ENCODE measurements around the gene PDZD2. TPM values are rescaled to one million over a fixed set of nuclear protein-coding genes. Genes with fewer than 3 reads are reported as not detected.

PDZD2 gene
- total RNA-seq, 1 donor from 2014 or later: 21.5 TPM

GRCh38 chr5:31645420-31646081 lies 6.6 kb downstream of the PDZD2 start:
- H3K4me3 Mint-ChIP-seq: no peak overlapping the region
- TF ChIP-seq CTCF (IDR thresholded peaks at IDR 0.05; ENCODE audit: unreplicated experiment): no peak
- H3K27ac Mint-ChIP-seq: no peak overlapping the region
- DNase-seq (ENCODE audit: low spot score in 2 of 2, unreplicated experiment in 2 of 2): no peak
- peaks cover 3% of the 10 kb centered on the region for H3K27me3 Mint-ChIP-seq (ENCODE audit: low read depth)
- H3K4me1 Mint-ChIP-seq: no peaks in the 10 kb centered on the region
- H3K36me3 Mint-ChIP-seq: no peaks in the 10 kb centered on the region
- H3K9me3 Mint-ChIP-seq: no peaks in the 10 kb centered on the region

- Mint-ChIP-seq H3K27me3 (ENCODE audit: low read depth) (peaks cover 3% of the 10 kb centered on the region), H3K4me1 (no peaks in the 10 kb centered on the region), H3K36me3 (no peaks in the 10 kb centered on the region), H3K9me3 (peaks cover 3% of the 10 kb centered on the region), H3K27ac (no peak overlapping the region), H3K4me3 (no peak overlapping the region)
- TF ChIP-seq CTCF (IDR thresholded peaks at IDR 0.05; ENCODE audit: unreplicated experiment): no peak
- no peak for DNase-seq (ENCODE audit: low spot score in 2 of 2, unreplicated experiment in 2 of 2)
These were observed 9.4 kb downstream of the PDZD2 start for GRCh38 chr5:31648326-31648725.

GRCh38 chr5:31651241-31651640 lies 12.3 kb downstream of the PDZD2 start:
- Mint-ChIP-seq H3K9me3 (peaks cover 3% of the 10 kb centered on the region), H3K4me1 (peaks cover 13% of the 10 kb centered on the region), H3K36me3 (no peaks in the 10 kb centered on the region), H3K27ac (no peak overlapping the region), H3K27me3 (ENCODE audit: low read depth) (peaks cover 3% of the 10 kb centered on the region), H3K4me3 (no peak overlapping the region)
- TF ChIP-seq CTCF (IDR thresholded peaks at IDR 0.05; ENCODE audit: unreplicated experiment): no peak
- DNase-seq (ENCODE audit: low spot score in 2 of 2, unreplicated experiment in 2 of 2): no peak

- Mint-ChIP-seq H3K27me3 (ENCODE audit: low read depth) (peaks cover 3% of the 10 kb centered on the region), H3K36me3 (peaks cover 3% of the 10 kb centered on the region), H3K9me3 (peaks cover 3% of the 10 kb centered on the region), H3K4me3 (no peak overlapping the region), H3K4me1 (peaks cover 29% of the 10 kb centered on the region), H3K27ac (no peak overlapping the region)
- DNase-seq (ENCODE audit: low spot score in 2 of 2, unreplicated experiment in 2 of 2): no peak
- TF ChIP-seq CTCF (IDR thresholded peaks at IDR 0.05; ENCODE audit: unreplicated experiment): no peak
These were observed 16.6 kb downstream of the PDZD2 start for GRCh38 chr5:31655491-31655890.

GRCh38 chr5:31656806-31657205 lies 17.9 kb downstream of the PDZD2 start:
- no peak for DNase-seq (ENCODE audit: low spot score in 2 of 2, unreplicated experiment in 2 of 2)
- H3K36me3 Mint-ChIP-seq: peaks cover 3% of the 10 kb centered on the region
- H3K27me3 Mint-ChIP-seq (ENCODE audit: low read depth): peaks cover 3% of the 10 kb centered on the region
- peaks cover 3% of the 10 kb centered on the region for H3K9me3 Mint-ChIP-seq
- H3K4me1 Mint-ChIP-seq: peaks cover 29% of the 10 kb centered on the region
- H3K4me3 Mint-ChIP-seq: no peak overlapping the region
- no peak for TF ChIP-seq CTCF (IDR thresholded peaks at IDR 0.05; ENCODE audit: unreplicated experiment)
- H3K27ac Mint-ChIP-seq: peak overlapping the region; percentile 28

All from mesothelial cell of epicardium (in vitro differentiated cells).